Endothelial cell (in vitro differentiated cells): ENCODE results near the gene TLCD4. TPM values are rescaled to one million over a fixed set of nuclear protein-coding genes. Genes with fewer than 3 reads are reported as not detected.

ENCODE experiments used
- DNase-seq: peaks from one replicate; pipeline ENCODE4 v3.0.0; 2021; ENCODE audit warnings: low spot score
- H3K27ac Mint-ChIP-seq: one replicate; pipeline ENCODE4 v1.8.0; 2021; ENCODE audit warnings: mixed read lengths, inconsistent platforms; ENCODE audit not compliant: unreplicated experiment
- H3K27me3 Mint-ChIP-seq: one replicate; pipeline ENCODE4 v1.8.0; 2021; ENCODE audit warnings: mild to moderate bottlenecking, moderate library complexity, mixed read lengths, inconsistent platforms; ENCODE audit not compliant: unreplicated experiment
- H3K36me3 Mint-ChIP-seq: one replicate; pipeline ENCODE4 v1.8.0; 2021; ENCODE audit warnings: mild to moderate bottlenecking, low read depth, mixed read lengths, inconsistent platforms; ENCODE audit not compliant: unreplicated experiment
- H3K4me1 Mint-ChIP-seq: one replicate; pipeline ENCODE4 v1.8.0; 2021; ENCODE audit warnings: mild to moderate bottlenecking, mixed read lengths, inconsistent platforms; ENCODE audit not compliant: unreplicated experiment
- H3K4me3 Mint-ChIP-seq: one replicate; pipeline ENCODE4 v1.8.0; 2021; ENCODE audit warnings: mild to moderate bottlenecking, mixed read lengths, inconsistent platforms; ENCODE audit not compliant: unreplicated experiment
- H3K9me3 Mint-ChIP-seq: one replicate; pipeline ENCODE4 v1.8.0; 2021; ENCODE audit warnings: mixed read lengths, inconsistent platforms; ENCODE audit not compliant: unreplicated experiment
- CTCF ChIP-seq: fragments of 200-600 bp; sonication (generic); IDR thresholded peaks from one replicate; pipeline ENCODE4 v1.5.0; 2021; ENCODE audit warnings: antibody characterized with exemption; ENCODE audit not compliant: unreplicated experiment
- total RNA-seq: library from RNA; stranded (reverse); fragmentation: NEBNext Ultra II Directional; extraction: Animal tissue kit (Norgen Biotek cat#: 25700); gene quantifications from one replicate; pipeline ENCODE4 v1.2.1, GENCODE V29; 2021; ENCODE audit not compliant: unreplicated experiment

Gene TLCD4
- total RNA-seq, 1 donor from 2014 or later = 0.41 TPM

GRCh38 chr1:95071539-95071938, 45.6 kb upstream of the TLCD4 start:
- Mint-ChIP-seq H3K27ac (no peak overlapping the region), H3K36me3 (no peaks in the 10 kb centered on the region), H3K4me3 (peak overlapping the region; percentile 100), H3K4me1 (peaks cover 14% of the 10 kb centered on the region), H3K9me3 (no peaks in the 10 kb centered on the region), H3K27me3 (peaks cover 3% of the 10 kb centered on the region)
- TF ChIP-seq CTCF = no peak
- no peak for DNase-seq

DNA sequence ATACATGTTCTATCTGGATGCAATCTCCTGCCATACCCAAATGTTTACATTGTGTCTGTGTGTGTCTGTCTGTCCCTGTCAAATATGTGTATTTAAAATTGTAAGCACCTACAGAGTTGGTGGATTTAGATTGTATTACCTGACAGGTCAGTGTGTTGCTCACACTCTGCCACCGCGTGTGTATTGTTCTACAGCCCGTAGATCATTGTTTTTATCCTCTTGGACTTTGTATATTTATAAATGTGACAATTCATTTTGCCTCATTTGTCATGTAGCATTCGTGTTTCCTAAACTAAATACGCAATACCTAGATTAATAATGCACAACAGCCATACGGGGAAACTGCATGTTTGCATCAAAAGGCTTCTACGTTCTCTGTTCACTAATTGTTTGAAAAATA, 45.0 kb upstream of the TLCD4 start:
- peaks cover 3% of the 10 kb centered on the region for H3K27me3 Mint-ChIP-seq
- peak overlapping the region; percentile 100 for H3K4me3 Mint-ChIP-seq
- H3K27ac Mint-ChIP-seq = no peak overlapping the region
- no peak for TF ChIP-seq CTCF
- no peak for DNase-seq
- H3K36me3 Mint-ChIP-seq = no peaks in the 10 kb centered on the region
- no peaks in the 10 kb centered on the region for H3K9me3 Mint-ChIP-seq
- peaks cover 14% of the 10 kb centered on the region for H3K4me1 Mint-ChIP-seq

- peak within 1 kb of the TSS; percentile 100 for H3K4me3 Mint-ChIP-seq
- no peak for TF ChIP-seq CTCF
- peaks cover 3% of the 10 kb centered on the region for H3K27me3 Mint-ChIP-seq
Observed at GRCh38 chr1:95072532-95073419, 44.4 kb upstream of the TLCD4 start, which contains the start of gene ALG14. TSS of gene ALG14 (minus strand) at chr1:95072951. CDS start at chr1:95072898, 53 bp downstream.

DNA sequence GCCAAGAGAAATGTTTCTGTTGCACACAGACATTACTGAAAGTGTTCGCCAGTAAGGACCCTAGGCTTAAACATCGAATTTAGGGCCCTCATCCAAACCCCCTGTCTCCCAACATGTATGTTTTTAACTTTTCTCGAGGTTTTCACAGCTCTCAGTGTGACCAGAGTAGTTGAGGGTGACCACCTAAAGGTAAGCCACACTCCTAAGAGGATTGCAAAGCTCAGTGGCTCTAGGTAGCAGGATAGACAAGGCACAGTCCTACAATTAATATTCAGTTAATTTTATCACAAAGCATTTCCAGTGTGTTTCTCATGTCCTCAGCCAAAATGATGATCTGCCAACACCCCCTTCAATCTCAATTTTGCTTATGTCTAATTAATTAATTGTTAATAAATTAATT, 43.7 kb upstream of the TLCD4 start:
- peaks cover 14% of the 10 kb centered on the region for H3K4me1 Mint-ChIP-seq
- TF ChIP-seq CTCF = no peak
- peak overlapping the region; percentile 83 for H3K27ac Mint-ChIP-seq
- no peaks in the 10 kb centered on the region for H3K9me3 Mint-ChIP-seq
- H3K4me3 Mint-ChIP-seq = peak overlapping the region; percentile 100
- DNase-seq = no peak
- H3K27me3 Mint-ChIP-seq = peaks cover 3% of the 10 kb centered on the region
- H3K36me3 Mint-ChIP-seq = no peaks in the 10 kb centered on the region

More at GRCh38 chr1:95072532-95073419, 44.4 kb upstream of the TLCD4 start, which contains the start of gene ALG14:
- Mint-ChIP-seq H3K9me3 (no peaks in the 10 kb centered on the region), H3K4me1 (peaks cover 14% of the 10 kb centered on the region), H3K36me3 (no peaks in the 10 kb centered on the region), H3K27ac (peak within 1 kb of the TSS; percentile 83)
- DNase-seq = peak; percentile 82

- Mint-ChIP-seq H3K9me3 (no peaks in the 10 kb centered on the region), H3K27me3 (peaks cover 3% of the 10 kb centered on the region), H3K27ac (no peak overlapping the region), H3K4me1 (peaks cover 14% of the 10 kb centered on the region), H3K36me3 (no peaks in the 10 kb centered on the region), H3K4me3 (no peak overlapping the region)
- TF ChIP-seq CTCF = no peak
- DNase-seq = no peak
Observed at GRCh38 chr1:95076034-95076433, 41.1 kb upstream of the TLCD4 start.
